NCI-H146 treated with DMSO at 0.1 percent for 48 hours (cell line): Measurements from ENCODE around the gene CCDC137.
"Not testable (repeated sequence)": the region's sequence is repeated elsewhere in the genome, so short reads cannot be mapped to it uniquely, and the experiment has no call there.

Experiments used
- DNase-seq: peaks from one replicate; lab custom pipeline; 2025; ENCODE audit not compliant: unreplicated experiment; lab: John Stamatoyannopoulos, UW

The CCDC137 gene

DNA sequence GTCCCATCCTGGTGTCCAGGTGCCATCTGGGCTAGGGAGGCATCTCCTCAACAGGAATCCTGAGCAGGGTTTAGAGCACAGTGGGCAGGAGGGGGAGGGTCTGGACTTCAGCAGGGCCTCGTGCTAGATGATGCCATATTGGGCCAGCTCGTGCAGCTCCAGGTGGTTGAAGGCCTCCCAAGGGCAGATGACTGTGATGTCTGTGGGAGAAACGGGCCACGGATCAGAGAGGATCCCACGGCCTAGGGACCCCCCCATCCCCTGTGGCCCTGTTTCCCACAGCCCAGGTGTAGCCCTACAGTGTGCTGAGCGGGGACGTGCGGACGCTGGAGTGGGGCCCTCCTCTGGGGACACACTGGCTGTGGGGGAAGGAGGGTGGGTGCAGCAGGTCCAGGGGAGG is 15.6 kb upstream of the CCDC137 start:
- DNase-seq = no peak

- no peak for DNase-seq
These were observed 14.8 kb upstream of the CCDC137 start for GRCh38 chr17:81651692-81652091.

DNA sequence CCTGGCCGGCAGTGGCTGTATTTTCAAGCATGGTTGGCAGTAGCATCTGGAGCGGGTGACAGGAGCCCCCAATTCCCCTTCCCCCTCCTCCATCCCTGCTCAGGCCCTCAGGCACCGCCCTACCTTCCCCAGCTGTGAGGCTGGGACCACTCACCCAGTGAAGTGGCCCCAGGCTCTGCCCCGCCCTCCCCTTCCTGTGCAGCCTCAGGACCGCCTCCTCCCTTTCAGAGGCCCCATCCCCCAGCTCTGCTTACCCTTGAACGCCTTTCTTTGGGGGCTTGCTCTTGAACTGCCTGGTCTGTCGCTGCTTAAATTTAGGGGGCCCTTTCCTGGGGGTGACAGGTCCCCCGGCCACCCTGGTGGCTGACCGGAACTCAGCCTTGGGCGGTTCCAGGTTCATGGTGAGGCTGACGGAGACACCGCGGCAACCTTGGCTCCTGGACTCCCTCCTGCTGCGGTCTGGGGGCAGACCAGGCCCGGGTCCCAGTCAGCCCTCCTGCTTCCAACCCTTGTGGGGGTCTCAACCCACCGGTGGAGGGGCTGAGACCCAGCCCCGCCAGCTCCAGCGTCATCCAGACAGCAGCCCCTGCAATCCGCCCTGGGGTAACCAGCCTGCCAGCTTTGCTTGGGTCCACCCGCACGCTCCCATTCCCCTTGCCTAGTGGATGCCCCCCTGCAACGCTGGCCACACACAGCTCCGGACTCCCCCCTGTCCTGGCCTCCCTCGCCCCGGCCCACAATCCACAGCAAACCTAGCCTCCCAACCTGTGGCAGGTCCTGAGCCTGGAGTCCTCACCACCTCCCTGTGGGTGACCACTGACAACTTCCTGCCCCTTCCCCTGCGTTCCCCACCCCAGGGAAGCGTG is 13.4 kb upstream of the CCDC137 start:
- no peak for DNase-seq

GRCh38 chr17:81655378-81656117 is 11.0 kb upstream of the CCDC137 start:
- no peak for DNase-seq

DNA sequence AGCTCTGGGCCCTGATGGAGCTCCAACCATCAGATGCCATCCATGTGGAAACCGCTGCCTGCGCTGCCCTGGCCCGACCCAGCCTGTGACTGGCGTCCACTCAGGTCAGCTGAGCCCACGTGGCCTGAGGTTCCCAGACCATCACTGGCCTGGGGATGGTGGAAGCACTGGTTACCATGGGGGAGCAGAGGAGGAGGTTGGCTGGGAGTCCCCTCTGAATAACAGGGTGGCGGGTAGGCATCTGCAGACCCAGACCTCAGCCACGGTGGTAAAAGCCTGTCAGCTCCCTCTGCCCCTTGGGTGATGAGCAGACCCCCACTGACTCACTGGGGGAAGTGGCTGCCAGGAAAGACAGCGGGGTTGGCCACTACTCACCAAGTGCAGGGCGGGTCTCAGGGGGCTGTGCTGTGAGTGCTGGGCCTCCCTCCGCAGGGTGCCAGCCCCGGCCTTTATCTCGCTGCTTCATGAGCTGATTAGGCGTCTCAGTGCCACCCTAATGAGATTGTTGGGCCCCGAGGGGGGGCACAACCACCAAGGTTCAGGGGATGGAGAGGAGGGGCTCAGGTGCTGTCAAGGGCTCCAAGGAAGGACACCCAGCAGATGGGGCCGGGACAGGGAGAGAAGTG is 10.3 kb upstream of the CCDC137 start, which contains the start of gene PDE6G:
TSS of gene PDE6G (minus strand) at position 425 of the 626 bp plus-strand sequence. CDS start 3,237 bp downstream, outside the sequence.
- no peak for DNase-seq

GRCh38 chr17:81656835-81657234 is 9.7 kb upstream of the CCDC137 start:
- DNase-seq = no peak

DNA sequence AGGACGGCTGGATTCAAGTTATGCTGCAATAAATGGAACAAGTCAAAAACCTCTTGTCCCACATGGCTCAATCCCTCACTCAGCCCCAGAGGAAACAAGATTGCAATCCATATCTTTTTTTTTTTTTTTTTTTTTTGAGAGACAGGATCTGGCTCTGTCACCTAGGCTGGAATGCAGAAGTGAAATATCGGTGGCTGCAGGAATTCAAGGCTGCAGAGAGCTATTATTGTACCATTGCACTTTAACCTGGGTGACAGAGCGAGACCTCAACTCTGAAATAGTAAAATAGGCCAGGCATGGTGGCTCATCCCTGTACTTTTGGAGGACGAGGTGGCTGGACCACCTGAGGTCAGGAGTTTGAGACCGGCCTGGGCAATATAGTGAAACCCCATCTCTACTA is 7.5 kb upstream of the CCDC137 start:
- DNase-seq = no peak

DNA sequence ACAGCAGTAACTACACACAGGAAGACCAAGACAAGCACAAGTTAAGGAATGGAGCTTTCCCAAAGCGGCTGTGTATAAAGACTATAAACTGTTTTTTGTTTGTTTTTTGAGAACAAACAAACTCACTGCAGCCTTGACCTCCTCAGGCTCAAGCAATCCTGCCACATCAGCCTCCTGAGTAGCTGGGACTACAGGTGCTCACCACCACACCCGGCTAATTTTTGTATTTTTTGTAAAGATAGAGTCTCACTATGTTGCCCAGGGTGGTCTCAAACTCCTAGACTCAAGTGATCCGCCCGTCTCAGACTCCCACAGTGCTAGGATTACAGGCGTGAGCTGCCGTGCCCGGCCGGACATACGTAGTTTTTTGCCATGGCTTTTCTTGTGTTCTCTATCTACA is 6.1 kb upstream of the CCDC137 start:
- DNase-seq = no peak

DNA sequence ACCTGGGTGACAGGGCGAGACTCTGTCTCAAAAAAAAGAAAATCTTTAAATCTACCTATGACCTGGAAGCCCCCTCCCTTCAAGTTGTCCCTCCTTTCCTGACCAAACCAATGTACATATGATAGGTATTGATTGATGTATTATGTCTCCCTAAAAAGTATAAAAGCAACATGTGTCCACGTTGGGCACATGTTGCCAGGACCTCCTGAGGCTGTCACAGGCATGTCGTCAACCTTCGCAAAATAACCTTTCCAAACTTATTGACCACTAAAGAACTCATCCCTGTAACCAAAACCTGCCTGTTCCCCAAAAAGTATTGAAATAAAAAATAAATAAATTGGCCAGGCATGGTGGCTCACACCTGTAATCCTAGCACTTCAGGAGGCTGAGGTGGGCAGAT is 4.5 kb upstream of the CCDC137 start:
- DNase-seq = no peak

GRCh38 chr17:81664051-81664470 is 2.5 kb upstream of the CCDC137 start:
- DNase-seq = no peak

- peak; percentile 43 for DNase-seq
These were observed 1.1 kb upstream of the CCDC137 start for GRCh38 chr17:81665205-81666091.

GRCh38 chr17:81666092-81666341 is 520 bp upstream of the CCDC137 start:
- peak; percentile 43 for DNase-seq

GRCh38 chr17:81667754-81668153 is 1.2 kb downstream of the CCDC137 start:
- no peak for DNase-seq

GRCh38 chr17:81672504-81672903 is 6.0 kb downstream of the CCDC137 start:
- DNase-seq = no peak

GRCh38 chr17:81672954-81673353 is 6.4 kb downstream of the CCDC137 start:
- no peak for DNase-seq

DNA sequence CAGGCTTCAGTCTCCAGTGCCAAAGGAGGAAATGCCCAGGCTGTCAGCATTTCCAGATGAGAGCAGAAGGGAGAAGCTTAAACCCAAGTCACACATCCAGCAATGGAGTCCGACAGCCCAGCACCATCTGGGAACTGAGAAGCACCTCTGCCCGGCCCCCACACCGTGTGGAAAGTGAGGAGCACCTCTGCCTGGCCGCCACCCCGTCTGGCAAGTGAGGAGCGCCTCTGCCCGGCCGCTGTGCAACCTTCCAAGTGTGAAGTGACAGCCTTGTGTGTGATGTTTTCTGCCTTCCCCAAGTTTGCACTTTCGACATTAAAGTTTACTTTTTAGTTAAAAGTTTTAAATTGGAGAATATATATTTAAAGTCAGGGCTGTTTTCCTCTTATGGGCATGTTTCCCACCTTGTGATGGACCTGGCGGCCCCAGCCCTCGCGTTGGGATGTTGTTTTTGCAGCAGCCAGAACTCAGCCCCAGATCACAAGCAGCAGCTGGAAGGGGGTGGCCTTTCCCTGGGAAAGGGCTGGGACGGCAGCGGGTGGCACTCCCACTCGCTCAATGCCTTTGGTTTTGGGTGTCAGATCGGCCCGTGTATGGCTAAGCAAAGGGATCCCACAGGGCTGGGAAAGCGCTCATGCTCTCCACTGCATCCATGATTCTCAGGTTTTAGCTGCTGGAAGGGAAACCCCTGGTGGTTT is 7.2 kb downstream of the CCDC137 start:
- DNase-seq = no peak

- DNase-seq = not testable (repeated sequence)
These were observed 9.1 kb downstream of the CCDC137 start for GRCh38 chr17:81675515-81676221.

DNA sequence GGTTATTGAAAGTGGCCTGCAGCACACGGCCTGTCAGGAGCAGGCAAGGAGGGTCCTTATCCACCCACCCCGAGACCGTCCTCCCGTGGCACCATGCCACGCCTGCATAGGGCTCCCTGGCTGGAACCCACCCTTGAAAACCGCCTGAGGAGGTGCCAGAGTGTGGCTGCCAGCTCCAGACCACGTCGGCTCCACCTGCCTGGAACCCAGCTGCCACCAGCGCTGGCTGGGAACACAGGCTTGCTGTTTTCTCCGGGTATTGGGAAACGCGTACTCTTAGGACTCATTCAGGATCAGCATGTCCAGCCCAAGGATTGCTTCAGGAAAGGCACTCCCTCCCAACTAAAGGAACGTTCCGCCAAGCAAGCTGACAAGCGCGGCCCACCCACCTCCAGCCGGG is 10.4 kb downstream of the CCDC137 start:
- DNase-seq = no peak

DNA sequence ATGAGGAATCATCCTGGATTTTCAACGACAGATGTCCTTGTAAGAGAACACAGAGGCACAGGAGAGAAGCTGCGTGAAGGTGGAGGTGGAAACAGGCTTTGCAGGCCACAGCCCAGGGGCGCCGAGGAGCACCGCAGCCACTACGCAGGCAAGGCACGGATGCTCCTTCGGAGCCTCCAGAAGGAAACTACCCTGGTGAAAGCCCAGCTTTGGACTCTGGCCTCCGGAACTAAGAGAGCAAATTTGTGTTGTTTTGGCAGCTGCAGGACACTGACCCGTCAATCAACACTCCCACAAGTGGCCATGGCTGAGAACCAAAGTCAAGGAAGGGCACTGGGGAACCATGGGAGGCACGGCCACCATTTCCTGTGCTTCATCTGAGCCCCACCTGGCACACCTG is 13.6 kb downstream of the CCDC137 start:
- DNase-seq = no peak

- DNase-seq = peak; percentile 71
These were observed 15.1 kb downstream of the CCDC137 start for GRCh38 chr17:81681672-81682071.
